ENCODE data around the gene ETV1. TPM values are rescaled to one million over a fixed set of nuclear protein-coding genes. Genes with fewer than 3 reads are reported as not detected.

Gene ETV1
- total RNA-seq, 2 experiments from 2014 or later = not detected

DNA sequence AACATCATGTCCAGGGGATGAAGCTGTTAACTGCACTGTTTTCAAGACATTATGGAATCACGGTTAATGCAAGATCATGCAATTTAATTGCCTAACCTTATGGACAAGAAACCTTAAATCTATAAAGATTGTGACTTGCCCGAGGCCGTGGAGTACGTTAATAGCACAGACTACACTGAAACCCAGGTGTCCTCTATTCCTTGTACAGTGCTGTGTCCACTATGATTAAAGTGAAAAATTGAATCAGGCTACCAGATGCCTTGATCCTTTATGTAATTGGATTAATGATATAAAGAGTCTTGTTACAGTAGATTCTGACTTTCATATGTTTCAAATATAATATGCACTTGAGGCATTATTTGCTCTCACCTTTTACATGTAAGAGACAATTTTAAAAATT is 33.9 kb upstream of the ETV1 start:
- no peak overlapping the region for H3K4me3 Mint-ChIP-seq

GRCh38 chr7:14021069-14021468 is 31.6 kb upstream of the ETV1 start:
- no peaks in the 10 kb centered on the region for H3K4me1 Mint-ChIP-seq (ENCODE audit: low read depth)
- ATAC-seq (ENCODE audit: poor library complexity) = no peak
- CTCF ChIA-PET = no interaction called here

More for the DNA sequence above, 33.9 kb upstream of the ETV1 start:
- intact Hi-C loops (cut with DNase I, micrococcal nuclease) = no loop called here
- Mint-ChIP-seq H3K27ac (no peak overlapping the region), H3K27me3 (no peaks in the 10 kb centered on the region), H3K4me1 (ENCODE audit: low read depth) (no peaks in the 10 kb centered on the region), H3K36me3 (ENCODE audit: low read depth) (no peaks in the 10 kb centered on the region), H3K9me3 (no peaks in the 10 kb centered on the region)
- Histone ChIP-seq H3K27ac (ENCODE audit: low read depth in 1 of 2, low read length in 2 of 2) (no peak overlapping the region), H3K36me3 (ENCODE audit: insufficient read depth, low read length) (no peaks in the 10 kb centered on the region), H3K4me3 (ENCODE audit: low read length) (no peak overlapping the region), H3K27me3 (ENCODE audit: control insufficient read depth in 1 of 2, insufficient read depth in 2 of 2, low read length in 2 of 2) (no peaks in the 10 kb centered on the region), H3K4me1 (ENCODE audit: insufficient read depth, low read length) (no peaks in the 10 kb centered on the region), H3K9me3 (ENCODE audit: control insufficient read depth in 1 of 2, insufficient read depth in 1 of 2, low read length in 2 of 2) (no peaks in the 10 kb centered on the region)
- ChIA-PET CTCF (no interaction called here), POLR2A (no interaction called here)
- TF ChIP-seq CTCF (IDR thresholded peaks at IDR 0.05) = no peak
- no peak for ATAC-seq (ENCODE audit: poor library complexity)
- DNase-seq = no peak

GRCh38 chr7:14020339-14020900 is 31.0 kb upstream of the ETV1 start:
- ChIA-PET CTCF (no interaction called here), POLR2A (interaction anchor here (0.5 kb wide), 1 partner anchor 171 kb away, joined by 3 read pairs; no protein-coding TSS in a partner anchor)
- no peak for ATAC-seq (ENCODE audit: poor library complexity)
- H3K4me3 ChIP-seq (ENCODE audit: low read length) = no peak overlapping the region
- peaks cover 0 to 4% of the 10 kb centered on the region in 2 experiments for H3K9me3 ChIP-seq (ENCODE audit: control insufficient read depth in 1 of 2, insufficient read depth in 1 of 2, low read length in 2 of 2)
- no peaks in the 10 kb centered on the region for H3K27me3 ChIP-seq (ENCODE audit: control insufficient read depth in 1 of 2, insufficient read depth in 2 of 2, low read length in 2 of 2)
- Mint-ChIP-seq H3K27ac (no peak overlapping the region), H3K27me3 (no peaks in the 10 kb centered on the region), H3K36me3 (ENCODE audit: low read depth) (no peaks in the 10 kb centered on the region), H3K4me1 (ENCODE audit: low read depth) (no peaks in the 10 kb centered on the region), H3K4me3 (no peak overlapping the region), H3K9me3 (peaks cover 3% of the 10 kb centered on the region)
- H3K27ac ChIP-seq (ENCODE audit: low read depth in 1 of 2, low read length in 2 of 2) = no peak overlapping the region
- no peaks in the 10 kb centered on the region for H3K36me3 ChIP-seq (ENCODE audit: insufficient read depth, low read length)
- H3K4me1 ChIP-seq (ENCODE audit: insufficient read depth, low read length) = no peaks in the 10 kb centered on the region
- no peak for DNase-seq
- intact Hi-C loops (cut with DNase I, micrococcal nuclease) = no loop called here
- TF ChIP-seq CTCF (IDR thresholded peaks at IDR 0.05) = no peak

More at GRCh38 chr7:14021069-14021468, 31.6 kb upstream of the ETV1 start:
- no peaks in the 10 kb centered on the region for H3K36me3 ChIP-seq (ENCODE audit: insufficient read depth, low read length)
- POLR2A ChIA-PET = interaction anchor here (0.5 kb wide), 1 partner anchor 172 kb away, joined by 3 read pairs; no protein-coding TSS in a partner anchor
- Mint-ChIP-seq H3K9me3 (peaks cover 3% of the 10 kb centered on the region), H3K27me3 (no peaks in the 10 kb centered on the region), H3K36me3 (ENCODE audit: low read depth) (no peaks in the 10 kb centered on the region), H3K4me3 (no peak overlapping the region), H3K27ac (no peak overlapping the region)
- H3K4me1 ChIP-seq (ENCODE audit: insufficient read depth, low read length) = no peaks in the 10 kb centered on the region
- no peak for DNase-seq
- no peaks in the 10 kb centered on the region for H3K27me3 ChIP-seq (ENCODE audit: control insufficient read depth in 1 of 2, insufficient read depth in 2 of 2, low read length in 2 of 2)
- intact Hi-C loops (cut with DNase I, micrococcal nuclease) = no loop called here
- no peak overlapping the region for H3K27ac ChIP-seq (ENCODE audit: low read depth in 1 of 2, low read length in 2 of 2)
- H3K9me3 ChIP-seq (ENCODE audit: control insufficient read depth in 1 of 2, insufficient read depth in 1 of 2, low read length in 2 of 2) = peaks cover 0 to under 1% of the 10 kb centered on the region in 2 experiments
- TF ChIP-seq CTCF (IDR thresholded peaks at IDR 0.05) = no peak
- no peak overlapping the region for H3K4me3 ChIP-seq (ENCODE audit: low read length)
